ENCODE results near the gene B4GALNT4. TPM values are rescaled to one million over a fixed set of nuclear protein-coding genes. Genes with fewer than 3 reads are reported as not detected.
"Not testable (repeated sequence)": the region's sequence is repeated elsewhere in the genome, so short reads cannot be mapped to it uniquely, and the experiment has no call there.

Gene B4GALNT4
- total and polyA plus RNA-seq, 2 of the 8 experiments (the other 6 are each of a cell fraction or from before 2014, with no cell fraction given), result 40.9 to 76.3 TPM

DNA sequence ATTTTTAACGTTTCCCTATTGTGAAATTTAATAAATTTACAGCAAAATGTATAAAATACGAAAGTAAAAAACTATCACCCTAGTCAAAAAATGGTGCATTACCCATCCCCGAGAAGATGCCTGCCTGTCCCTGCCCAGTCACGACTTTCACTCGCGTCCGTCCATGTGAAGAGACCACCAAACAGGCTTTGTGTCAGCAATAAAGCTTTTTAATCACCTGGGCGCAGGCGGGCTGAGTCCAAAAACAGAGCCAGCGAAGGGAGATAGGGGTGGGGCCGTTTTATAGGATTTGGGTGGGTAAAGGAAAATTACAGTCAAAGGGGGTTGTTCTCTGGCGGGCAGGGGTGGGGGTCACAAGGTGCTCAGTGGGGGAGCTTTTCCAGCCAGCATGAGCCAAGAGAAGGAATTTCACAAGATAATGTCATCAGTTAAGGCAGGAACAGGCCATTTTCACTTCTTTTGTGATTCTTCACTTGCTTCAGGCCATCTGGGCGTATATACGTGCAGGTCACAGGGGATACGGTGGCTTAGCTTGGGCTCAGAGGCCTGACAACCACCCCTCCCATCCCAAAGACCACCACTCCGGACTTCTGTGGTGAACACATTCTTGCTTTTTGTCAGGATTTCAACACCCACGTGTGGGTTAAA lies 35.6 kb upstream of the B4GALNT4 start:
- ChIA-PET POLR2A (ENCODE audit: partially characterized antibody) (interaction anchor here (0.8 to 2.5 kb wide), 10 partner anchors 9 to 73 kb away, joined by 3 to 17 read pairs (median 4); partner anchors contain the start of gene IFITM3), CTCF (ENCODE audit: partially characterized antibody) (interaction anchor here (0.7 to 2.4 kb wide), 7 partner anchors 16 to 108 kb away, joined by 3 to 9 read pairs (median 3); no protein-coding TSS in a partner anchor)
- not testable (repeated sequence) for H3K56ac ChIP-seq (replicated peaks; ENCODE audit: insufficient read length, low read depth, low read length); H3K79me1 ChIP-seq (ENCODE audit: low read depth, low read length); H3K36me3 ChIP-seq (ENCODE audit: control insufficient read depth in 2 of 4, insufficient read depth in 4 of 4, low read length in 3 of 4); DNase-seq (ENCODE audit: low read depth in 1 of 2, low spot score in 2 of 2); H4K20me1 ChIP-seq (replicated peaks in 1 of 2; ENCODE audit: control insufficient read depth in 1 of 2, insufficient read depth in 2 of 2, low read length in 2 of 2); H3K14ac ChIP-seq (ENCODE audit: insufficient read length); H3K79me2 ChIP-seq (ENCODE audit: control insufficient read depth in 1 of 2, insufficient read depth in 2 of 2, low read length in 2 of 2); H3K23ac ChIP-seq (ENCODE audit: insufficient read length); H3K23me2 ChIP-seq (ENCODE audit: low read depth, low read length); H3K27me3 ChIP-seq (replicated peaks in 1 of 4; ENCODE audit: control insufficient read depth in 3 of 4, extremely low read depth in 1 of 4, insufficient read depth in 3 of 4, low read length in 3 of 4); H4K8ac ChIP-seq (ENCODE audit: extremely low read depth, insufficient read depth, low read length)
- peak overlapping the region; percentile 91 for H2BK120ac ChIP-seq (replicated peaks; ENCODE audit: low read depth, low read length)
- H2BK5ac ChIP-seq (ENCODE audit: low read depth, low read length), result peak overlapping the region; percentile 93
- peak overlapping the region; percentile 89 for H3K18ac ChIP-seq (ENCODE audit: extremely low read depth, low read length)
- H3K4me2 ChIP-seq (ENCODE audit: insufficient read depth in 1 of 2, low read depth in 2 of 2, low read length in 2 of 2), result peak overlapping the region; percentile 49 to 75; a peak in 3 of 4 replicates
- peak overlapping the region; percentile 82 for H3K4ac ChIP-seq (replicated peaks; ENCODE audit: insufficient read length, low read depth, low read length)
- H2BK15ac ChIP-seq (ENCODE audit: low read length), result peak overlapping the region; percentile 13; the same call in 1 of the 2 replicates
- peak overlapping the region; percentile 99 for H4K91ac ChIP-seq (replicated peaks; ENCODE audit: insufficient read length, low read length)
- 62% methylated on average over 17 of the region's 17 CpGs; no CpG with 5 or more reads in 1 of the 2 experiments for WGBS, 2 experiments (ENCODE audit: extremely low coverage in 1 of 2, insufficient coverage in 1 of 2, insufficient read length in 1 of 2, insufficient replicate concordance in 2 of 2, low coverage in 1 of 2, low lambda C conversion rate in 2 of 2, missing lambda C conversion rate in 1 of 2)
- peak overlapping the region in 3 of 4 experiments; percentile 14 to 51 (median 32); a peak in 3 of 7 replicates for H3K9ac ChIP-seq (replicated peaks in 1 of 4; ENCODE audit: extremely low read depth in 1 of 4, low read depth in 3 of 4, low read length in 3 of 4)
- peak overlapping the region in 2 of 4 experiments; percentile 9 to 23; a peak in 2 of 8 replicates for H3K4me3 ChIP-seq (ENCODE audit: extremely low read depth in 1 of 4, insufficient read depth in 2 of 4, low read depth in 3 of 4, low read length in 4 of 4)
- H3K4me1 ChIP-seq (replicated peaks in 1 of 4; ENCODE audit: control insufficient read depth in 3 of 4, insufficient read depth in 4 of 4, low read length in 3 of 4), result peaks cover 7 to 25% (median 18%) of the 10 kb centered on the region in 4 experiments
- H3K27ac ChIP-seq (ENCODE audit: low read depth, low read length), result peak overlapping the region; percentile 76
- peak overlapping the region; percentile 91 for H4K5ac ChIP-seq (ENCODE audit: insufficient read length, low read depth, low read length)
- H2AFZ ChIP-seq (ENCODE audit: low read length), result 0 out of 2 replicates have a peak overlapping the region, but pooled peaks have one; percentile 30
- H2BK20ac ChIP-seq (ENCODE audit: low read length), result peak overlapping the region; percentile 100
- peak overlapping the region; percentile 78 for H2BK12ac ChIP-seq (ENCODE audit: low read depth, low read length)
- peaks cover 10 to 11% of the 10 kb centered on the region in 2 experiments; a peak in 3 of 4 replicates for H3K9me3 ChIP-seq (ENCODE audit: insufficient read depth in 2 of 2, low read depth in 1 of 2, low read length in 1 of 2)
- FAIRE-seq, result peak; percentile 7
- 0 out of 2 replicates have a peak overlapping the region, but pooled peaks have one; percentile 66 for H2AK5ac ChIP-seq (ENCODE audit: low read depth, low read length)

Measured in H1 (cell line).